Endometrial microvascular endothelial cells (primary cell): Measurements from ENCODE around the gene SMAP2. TPM values are rescaled to one million over a fixed set of nuclear protein-coding genes. Genes with fewer than 3 reads are reported as not detected.
"Not testable (repeated sequence)": the region's sequence is repeated elsewhere in the genome, so short reads cannot be mapped to it uniquely, and the experiment has no call there.

Experiments
- in situ Hi-C: cut with HindIII; loops from 2 replicates; pipeline ENCODE4 v1.10.0; 2017; ENCODE audit warnings: low sequenced_read_pairs, low pct_unique_long_range_greater_than_20kb; ENCODE audit errors: inconsistent ontology term
- total RNA-seq: library from RNA; depleted of rRNA; stranded (reverse); fragments of >200 nt; gene quantifications from one replicate; pipeline ENCODE4 v1.2.3, GENCODE V29; 2015; ENCODE audit errors: inconsistent ontology term

Gene SMAP2
- total RNA-seq, 1 donor from 2014 or later, result 26.6 TPM

GRCh38 chr1:40387381-40388306 lies 14.1 kb downstream of the SMAP2 start:
- in situ Hi-C loops, result not testable (repeated sequence)

- in situ Hi-C loops, result not testable (repeated sequence)
These were observed 15.2 kb downstream of the SMAP2 start for GRCh38 chr1:40388456-40389321.

GRCh38 chr1:40389322-40389803 lies 15.8 kb downstream of the SMAP2 start:
- in situ Hi-C loops, result no loop called here

GRCh38 chr1:40389871-40390560 lies 16.5 kb downstream of the SMAP2 start:
- in situ Hi-C loops, result no loop called here

- in situ Hi-C loops, result no loop called here
These were observed 17.3 kb downstream of the SMAP2 start for GRCh38 chr1:40390857-40391256.

GRCh38 chr1:40391688-40392145 lies 18.2 kb downstream of the SMAP2 start:
- in situ Hi-C loops, result no loop called here

- in situ Hi-C loops, result no loop called here
These were observed 18.7 kb downstream of the SMAP2 start for GRCh38 chr1:40392221-40392620.

- in situ Hi-C loops, result no loop called here
These were observed 19.6 kb downstream of the SMAP2 start for GRCh38 chr1:40393173-40393572.

- in situ Hi-C loops, result no loop called here
These were observed 21.1 kb downstream of the SMAP2 start for GRCh38 chr1:40394491-40395172.

GRCh38 chr1:40395190-40396175 lies 22.0 kb downstream of the SMAP2 start:
- in situ Hi-C loops, result no loop called here

- in situ Hi-C loops, result no loop called here
These were observed 22.9 kb downstream of the SMAP2 start for GRCh38 chr1:40396420-40396819.

- in situ Hi-C loops, result no loop called here
These were observed 23.7 kb downstream of the SMAP2 start for GRCh38 chr1:40397258-40397657.

- in situ Hi-C loops, result no loop called here
These were observed 26.6 kb downstream of the SMAP2 start for GRCh38 chr1:40399984-40400704.

GRCh38 chr1:40401473-40402201 lies 28.1 kb downstream of the SMAP2 start:
- in situ Hi-C loops, result no loop called here

- in situ Hi-C loops, result no loop called here
These were observed 31.3 kb downstream of the SMAP2 start for GRCh38 chr1:40404670-40405462.
